Erythroblast (primary cell): Measurements from ENCODE around the gene TMEM187.

ENCODE experiments used
- GATA1 ChIP-seq: IDR thresholded peaks from 2 replicates; pipeline ENCODE4 v1.6.1; 2011; ENCODE audit warnings: low read depth, mild to moderate bottlenecking, control low read depth, low read length, moderate library complexity
- POLR2A ChIP-seq: IDR thresholded peaks from 2 replicates; pipeline ENCODE4 v1.6.1; 2011; ENCODE audit warnings: mild to moderate bottlenecking, low read length

DNA sequence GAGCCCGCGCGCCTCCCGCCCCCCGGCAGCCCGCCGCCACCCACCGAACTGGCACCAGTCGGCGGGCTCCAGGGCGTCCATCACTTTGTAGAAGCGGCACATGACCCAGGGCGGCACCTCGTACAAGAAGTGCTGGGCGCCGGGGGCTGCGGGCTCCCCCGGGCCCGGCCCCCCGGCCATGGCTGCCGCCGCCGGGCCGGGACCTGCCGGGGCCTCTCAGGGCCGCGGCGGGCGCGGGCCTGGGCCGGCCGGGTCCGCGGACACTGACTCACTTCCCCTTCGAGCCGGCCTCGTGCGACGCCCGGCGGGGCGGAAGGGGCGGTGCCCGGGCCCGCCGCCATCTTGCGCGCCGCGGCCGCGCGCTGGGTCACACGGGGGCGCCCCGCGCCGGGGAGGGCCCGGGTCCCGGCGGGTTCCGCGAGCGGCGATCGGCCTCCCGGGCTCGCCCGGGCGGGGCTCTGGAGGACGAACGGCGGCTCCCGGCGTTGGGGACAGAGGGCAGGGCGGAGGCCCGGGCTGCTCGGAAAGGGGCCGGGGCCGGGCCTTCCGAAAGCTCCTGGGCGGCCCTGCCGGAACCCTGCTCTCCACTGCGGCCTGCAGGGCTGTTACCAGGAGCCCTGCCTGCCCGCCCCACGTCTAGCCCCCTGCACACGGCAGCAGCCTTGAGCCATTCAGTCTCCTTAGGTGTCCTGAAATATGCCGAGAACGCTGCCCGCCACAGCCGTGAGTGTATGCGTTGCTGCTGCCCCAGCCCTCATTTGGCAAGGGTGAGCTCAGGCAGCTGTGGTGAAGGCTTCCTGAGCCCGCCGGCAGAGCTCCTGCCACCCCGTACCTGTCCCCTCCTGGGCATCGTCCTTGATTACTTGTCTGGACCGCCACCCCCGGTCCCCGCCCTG, 47.3 kb downstream of the TMEM187 start, which contains the start of gene IRAK1:
- peak; percentile 49 for TF ChIP-seq POLR2A
- TF ChIP-seq GATA1 = no peak
